Cardiac fibroblast (primary cell): ENCODE results near the gene APOOL.

Source experiments
- DNase-seq, 2 donors: peaks; one replicate each; pipeline versions ENCODE4 v3.0.0 to v3.0.0-alpha.2; 2010; ENCODE audit warnings: low read depth in 2 of 2
- H3K4me3 ChIP-seq, 2 donors: replicated peaks in 1 of 2; 1 replicate in 1 of 2; 2 replicates in 1 of 2; pipeline ENCODE4 v1.5.1; 2011; ENCODE audit warnings: low read depth in 2 of 2, low read length in 2 of 2, mild to moderate bottlenecking in 2 of 2, moderate library complexity in 1 of 2
- TF ChIP-seq, protein P1 (sequence below): IDR thresholded peaks from one replicate; pipeline ENCODE4 v1.5.1; 2011; ENCODE audit warnings: low read depth, mild to moderate bottlenecking, low read length, inconsistent platforms

Gene APOOL

DNA sequence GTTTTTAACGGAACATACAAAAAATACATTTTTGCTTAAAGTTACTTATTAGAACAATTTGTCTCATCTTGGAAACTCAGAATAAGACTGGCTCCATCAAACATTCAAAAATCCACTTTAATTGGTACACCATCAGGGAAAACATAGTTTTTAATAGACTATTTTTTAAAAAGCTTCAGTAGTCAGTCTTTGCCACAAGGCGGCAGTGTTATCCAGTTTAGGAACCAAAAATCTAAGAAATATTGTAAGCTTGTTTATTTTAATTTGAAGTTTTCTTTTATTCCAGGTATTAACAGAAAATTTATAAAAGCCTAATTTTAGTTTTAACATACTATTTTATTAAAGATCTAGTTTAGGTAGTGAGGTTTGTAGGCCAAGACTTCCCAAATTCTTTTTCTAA lies 107.7 kb downstream of the APOOL start:
- TF ChIP-seq, protein P1, sequence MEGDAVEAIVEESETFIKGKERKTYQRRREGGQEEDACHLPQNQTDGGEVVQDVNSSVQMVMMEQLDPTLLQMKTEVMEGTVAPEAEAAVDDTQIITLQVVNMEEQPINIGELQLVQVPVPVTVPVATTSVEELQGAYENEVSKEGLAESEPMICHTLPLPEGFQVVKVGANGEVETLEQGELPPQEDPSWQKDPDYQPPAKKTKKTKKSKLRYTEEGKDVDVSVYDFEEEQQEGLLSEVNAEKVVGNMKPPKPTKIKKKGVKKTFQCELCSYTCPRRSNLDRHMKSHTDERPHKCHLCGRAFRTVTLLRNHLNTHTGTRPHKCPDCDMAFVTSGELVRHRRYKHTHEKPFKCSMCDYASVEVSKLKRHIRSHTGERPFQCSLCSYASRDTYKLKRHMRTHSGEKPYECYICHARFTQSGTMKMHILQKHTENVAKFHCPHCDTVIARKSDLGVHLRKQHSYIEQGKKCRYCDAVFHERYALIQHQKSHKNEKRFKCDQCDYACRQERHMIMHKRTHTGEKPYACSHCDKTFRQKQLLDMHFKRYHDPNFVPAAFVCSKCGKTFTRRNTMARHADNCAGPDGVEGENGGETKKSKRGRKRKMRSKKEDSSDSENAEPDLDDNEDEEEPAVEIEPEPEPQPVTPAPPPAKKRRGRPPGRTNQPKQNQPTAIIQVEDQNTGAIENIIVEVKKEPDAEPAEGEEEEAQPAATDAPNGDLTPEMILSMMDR = peak; percentile 53
- no peak overlapping the region for H3K4me3 ChIP-seq
- DNase-seq = peak; percentile 19 to 25

DNA sequence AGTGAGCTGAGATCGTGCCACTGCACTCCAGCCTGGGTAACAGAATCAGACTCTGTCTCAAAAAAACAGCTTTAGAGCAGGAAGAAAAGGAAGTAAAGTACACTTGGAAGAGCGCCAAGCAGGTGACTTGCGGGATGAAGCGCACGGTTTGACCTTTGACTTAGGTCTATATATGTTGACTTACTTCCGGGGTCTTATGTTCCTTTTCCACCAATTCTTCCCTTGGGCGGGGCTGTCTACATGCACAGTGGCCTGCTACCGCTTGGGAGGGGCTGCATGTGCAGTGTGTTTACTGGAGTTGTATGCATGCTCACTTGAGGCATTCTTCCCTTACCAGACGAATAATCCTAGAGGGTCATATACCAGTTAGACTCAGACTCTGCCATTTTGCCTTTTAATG lies 108.6 kb downstream of the APOOL start:
- DNase-seq = no peak
- H3K4me3 ChIP-seq = no peak overlapping the region
- TF ChIP-seq, protein P1 = no peak

DNA sequence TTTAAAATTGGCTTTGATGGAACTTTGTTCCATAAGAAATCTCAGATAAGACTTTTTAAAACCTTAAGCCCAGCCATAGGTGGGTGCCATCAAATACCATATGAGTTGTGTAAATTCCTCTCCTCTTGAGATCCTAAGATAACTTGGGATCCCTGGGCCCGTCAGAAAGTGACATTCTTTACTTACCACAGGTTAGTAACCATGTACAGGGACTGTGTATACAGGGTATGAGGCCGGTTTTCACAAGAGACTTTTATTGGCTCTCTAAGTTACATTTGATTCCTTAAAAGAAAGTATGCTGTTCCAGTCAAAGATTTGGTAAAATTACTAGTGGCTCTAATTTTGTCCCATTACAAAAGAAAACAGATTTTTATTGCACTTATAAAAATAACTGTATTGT lies 110.1 kb downstream of the APOOL start:
- H3K4me3 ChIP-seq = no peak overlapping the region
- DNase-seq = no peak
- TF ChIP-seq, protein P1 = no peak

DNA sequence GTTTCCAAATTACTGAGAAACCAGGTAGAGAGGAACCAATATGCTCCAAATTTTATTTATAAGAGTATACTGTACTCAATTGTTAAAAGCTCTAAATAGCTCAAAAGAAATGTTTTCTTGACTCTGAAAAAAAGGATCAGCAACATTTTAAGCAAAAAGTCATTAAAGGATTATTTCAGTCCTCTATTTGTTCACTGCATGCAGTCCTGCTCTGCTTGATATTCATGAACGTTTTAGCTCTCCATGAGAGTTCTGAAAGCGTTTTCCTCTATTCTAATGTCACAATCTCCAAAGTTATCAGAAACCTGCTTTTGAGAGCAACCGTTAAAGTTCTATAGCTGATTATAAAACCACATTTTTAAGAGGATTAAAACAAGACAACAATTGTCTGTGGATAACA lies 110.5 kb downstream of the APOOL start:
- no peak overlapping the region for H3K4me3 ChIP-seq
- TF ChIP-seq, protein P1 = no peak
- no peak for DNase-seq

DNA sequence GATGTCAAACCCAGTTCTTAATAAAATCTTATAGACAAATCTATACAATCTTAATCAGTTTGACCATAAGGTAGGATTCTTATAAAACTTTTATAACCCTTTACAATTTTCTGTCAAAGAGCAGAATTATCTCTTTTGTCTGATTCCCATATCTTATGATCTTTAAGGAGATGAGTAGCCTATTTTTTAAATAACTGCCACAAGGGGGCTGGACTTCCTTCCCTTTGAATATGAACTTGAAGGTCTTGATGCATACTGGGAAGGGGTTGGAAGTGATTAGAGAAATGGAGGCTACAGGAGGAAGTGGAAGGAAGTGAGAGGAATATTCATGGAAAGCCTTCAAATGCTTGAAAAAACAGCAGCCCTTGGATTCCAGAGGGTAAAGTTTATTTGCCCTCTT lies 111.1 kb downstream of the APOOL start:
- H3K4me3 ChIP-seq = no peak overlapping the region
- no peak for DNase-seq
- TF ChIP-seq, protein P1 = no peak

DNA sequence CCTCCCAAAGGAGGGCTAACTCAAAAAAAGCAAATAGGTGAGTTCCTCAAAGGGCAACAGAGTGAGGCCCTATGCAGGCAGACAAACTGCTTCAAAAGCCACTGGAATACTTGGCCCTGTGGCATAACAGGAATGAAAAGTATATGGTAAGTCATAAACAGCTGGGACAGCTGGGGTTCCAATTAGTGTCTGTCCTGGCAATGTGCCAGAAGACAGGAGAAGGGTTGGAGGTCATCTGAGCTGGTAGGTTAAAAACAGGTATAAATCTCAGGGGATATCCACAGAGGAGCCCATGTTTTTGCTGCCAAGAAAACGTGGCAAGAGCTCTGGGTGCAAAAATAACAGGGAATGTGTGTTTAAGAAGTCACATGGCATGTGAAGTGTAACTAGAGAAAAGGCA lies 111.6 kb downstream of the APOOL start:
- TF ChIP-seq, protein P1 = no peak
- H3K4me3 ChIP-seq = no peak overlapping the region
- no peak for DNase-seq

DNA sequence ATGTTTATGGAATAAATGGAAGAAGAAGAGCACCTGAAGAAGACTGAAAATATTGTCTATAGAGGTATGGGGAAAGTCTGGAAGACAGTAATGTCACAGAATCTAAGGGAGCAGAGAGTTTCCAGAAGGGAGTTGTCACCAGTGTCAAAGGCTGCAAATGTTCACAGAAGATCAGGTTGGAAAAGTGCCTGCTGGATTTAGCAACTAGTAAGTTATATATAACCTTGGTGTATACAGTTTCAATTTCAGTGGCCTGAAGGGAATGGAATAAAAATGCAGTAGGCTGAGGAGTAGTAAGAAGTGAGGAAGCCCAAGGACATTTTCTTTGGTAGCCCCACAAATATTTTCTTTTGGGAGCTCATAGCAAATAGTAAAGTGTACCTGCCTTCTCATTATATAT lies 132.7 kb downstream of the APOOL start:
- no peak for DNase-seq
- TF ChIP-seq, protein P1 = no peak
- no peak overlapping the region for H3K4me3 ChIP-seq
